Caco-2 (cell line): ENCODE data around the gene FAM118B. TPM values are rescaled to one million over a fixed set of nuclear protein-coding genes. Genes with fewer than 3 reads are reported as not detected.

Experiments used
- BruUV-seq: library from RNA; stranded (reverse); fragments of 400-500 nt; replicated peaks from 2 replicates; lab custom pipeline; 2021; lab: Mats Ljungman, UMichigan
- CTCF ChIA-PET: fragments of 300-600 bp; sonication (Branson Sonifier 250); formaldehyde crosslinking; loops from one replicate; lab custom pipeline; 2022; ENCODE audit warnings: antibody characterized with exemption; lab: Charles Lee
- POLR2A ChIA-PET: fragments of 300-600 bp; sonication (Branson Sonifier 250); formaldehyde crosslinking; loops from one replicate; lab custom pipeline; 2022; ENCODE audit warnings: antibody characterized with exemption; lab: Charles Lee
- DNase-seq, 2 experiments: peaks; one replicate each; pipeline versions ENCODE4 v3.0.0 to v3.0.0-alpha.2; 2020 to 2022
- H3K27me3 ChIP-seq: replicated peaks from 2 replicates; pipeline ENCODE4 v1.6.0; 2011; ENCODE audit warnings: low read length; ENCODE audit not compliant: control insufficient read depth, insufficient read depth
- H3K36me3 ChIP-seq: 2 replicates; pipeline ENCODE4 v1.5.1; 2011; ENCODE audit warnings: low read length; ENCODE audit not compliant: control insufficient read depth, insufficient read depth
- H3K4me1 ChIP-seq: fragments of 250-450 bp; sonication (Bioruptor Pico); 2 replicates; pipeline ENCODE4 v1.5.1; 2020; ENCODE audit warnings: mild to moderate bottlenecking
- H3K4me3 ChIP-seq: 2 replicates; pipeline ENCODE4 v1.5.1; 2011; ENCODE audit warnings: low read depth, mild to moderate bottlenecking, control low read depth, low read length
- H3K9me3 ChIP-seq: fragments of 250-450 bp; sonication (Bioruptor Pico); 2 replicates; pipeline ENCODE4 v1.5.1; 2020; ENCODE audit warnings: mild to moderate bottlenecking, moderate library complexity
- H3K27ac Mint-ChIP-seq: one replicate; pipeline ENCODE4 v1.8.0; 2022; ENCODE audit warnings: mixed read lengths; ENCODE audit not compliant: unreplicated experiment
- H3K27me3 Mint-ChIP-seq: one replicate; pipeline ENCODE4 v1.8.0; 2022; ENCODE audit warnings: mixed read lengths; ENCODE audit not compliant: insufficient read depth, unreplicated experiment
- H3K36me3 Mint-ChIP-seq: one replicate; pipeline ENCODE4 v1.8.0; 2022; ENCODE audit warnings: mild to moderate bottlenecking, mixed read lengths; ENCODE audit not compliant: insufficient read depth, unreplicated experiment
- H3K4me1 Mint-ChIP-seq: one replicate; pipeline ENCODE4 v1.8.0; 2022; ENCODE audit warnings: low read depth, mixed read lengths; ENCODE audit not compliant: unreplicated experiment
- H3K4me3 Mint-ChIP-seq: one replicate; pipeline ENCODE4 v1.8.0; 2022; ENCODE audit warnings: mild to moderate bottlenecking, moderate library complexity, mixed read lengths; ENCODE audit not compliant: unreplicated experiment
- H3K9me3 Mint-ChIP-seq: one replicate; pipeline ENCODE4 v1.8.0; 2022; ENCODE audit warnings: mixed read lengths; ENCODE audit not compliant: unreplicated experiment
- CTCF ChIP-seq, 2 experiments: fragments of 200-600 bp in 1 of 2; IDR thresholded peaks; 1 replicate in 1 of 2; 2 replicates in 1 of 2; pipeline versions ENCODE4 v1.5.1 to v1.8.0; 2011 to 2022; ENCODE audit warnings: antibody characterized with exemption in 1 of 2, control low read depth in 1 of 2, inconsistent platforms in 1 of 2, low read depth in 1 of 2, low read length in 1 of 2, mild to moderate bottlenecking in 1 of 2, moderate library complexity in 1 of 2; ENCODE audit not compliant: insufficient read depth in 1 of 2, severe bottlenecking in 1 of 2, unreplicated experiment in 1 of 2
- intact Hi-C: fragments of 100-400 bp; cut with micrococcal nuclease; formaldehyde crosslinking; loops from one replicate; pipeline ENCODE4 v1.10.0; 2022; ENCODE audit not compliant: unreplicated experiment
- total RNA-seq: library from RNA; stranded (reverse); gene quantifications from 2 replicates; pipeline ENCODE4 v1.2.3, GENCODE V29; 2022

Gene FAM118B
- total RNA-seq, 1 experiment from 2014 or later, result 36.5 TPM

DNA sequence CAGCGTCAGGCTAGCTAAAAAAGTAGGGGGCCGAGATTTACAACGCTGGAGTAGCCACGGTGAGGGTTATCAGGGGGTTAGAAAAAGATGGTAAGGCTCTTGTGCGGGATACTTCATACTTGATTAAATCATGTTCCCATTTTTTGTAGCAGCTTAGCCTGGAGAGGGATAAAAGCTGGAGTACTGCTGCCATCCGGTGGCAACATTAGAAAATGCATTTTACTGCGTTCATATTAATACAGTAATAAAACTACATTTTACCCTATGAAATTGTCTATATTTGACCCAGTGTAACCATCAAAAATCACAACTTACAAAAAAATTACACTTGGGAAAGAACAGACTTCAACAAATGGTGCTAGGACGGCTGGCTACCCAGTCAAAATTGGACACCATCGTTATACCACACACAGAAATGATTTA, 17.4 kb upstream of the FAM118B start:
- BruUV-seq, result no TSS peak
- intact Hi-C loops, result loop anchor here (1.0 to 2.0 kb wide), 5 partner anchors 53 to 271 kb away; no protein-coding TSS in a partner anchor
- Mint-ChIP-seq H3K27me3 (no peaks in the 10 kb centered on the region), H3K27ac (no peak overlapping the region), H3K4me3 (no peak overlapping the region), H3K4me1 (no peaks in the 10 kb centered on the region), H3K36me3 (peaks cover 47% of the 10 kb centered on the region), H3K9me3 (peaks cover 12% of the 10 kb centered on the region)
- Histone ChIP-seq H3K9me3 (0 out of 2 replicates have a peak, but pooled peaks cover 11% of the 10 kb centered on the region), H3K27me3 (no peaks in the 10 kb centered on the region), H3K4me3 (no peak overlapping the region), H3K4me1 (no peaks in the 10 kb centered on the region), H3K36me3 (peaks cover 22% of the 10 kb centered on the region)
- ChIA-PET CTCF (interaction anchor here (0.6 to 2.9 kb wide), 21 partner anchors 17 to 669 kb away, joined by 3 to 31 read pairs (median 4); partner anchors contain the start of genes CDON, FAM118B, HYLS1 and RPUSD4), POLR2A (no interaction called here)
- peak; percentile 77 to 97 for TF ChIP-seq CTCF (IDR thresholded peaks at IDR 0.05; ENCODE audit: insufficient read depth in 1 of 2, low read depth in 1 of 2, low read length in 1 of 2, severe bottlenecking in 1 of 2, unreplicated experiment in 1 of 2)
- peak in 1 of 2 experiments; percentile 71 for DNase-seq

- Mint-ChIP-seq H3K4me3 (no peak overlapping the region), H3K27me3 (no peaks in the 10 kb centered on the region), H3K4me1 (no peaks in the 10 kb centered on the region), H3K9me3 (peaks cover 12% of the 10 kb centered on the region), H3K36me3 (peaks cover 54% of the 10 kb centered on the region), H3K27ac (no peak overlapping the region)
- Histone ChIP-seq H3K27me3 (no peaks in the 10 kb centered on the region), H3K36me3 (peaks cover 22% of the 10 kb centered on the region), H3K4me3 (no peak overlapping the region), H3K4me1 (no peaks in the 10 kb centered on the region), H3K9me3 (0 out of 2 replicates have a peak, but pooled peaks cover 11% of the 10 kb centered on the region)
- ChIA-PET CTCF (interaction anchor here (2.9 kb wide), 1 partner anchor 254 kb away, joined by 31 read pairs; no protein-coding TSS in a partner anchor), POLR2A (interaction anchor here (0.7 kb wide), 1 partner anchor 256 kb away, joined by 3 read pairs; no protein-coding TSS in a partner anchor)
- no TSS peak for BruUV-seq
- no peak for DNase-seq
- intact Hi-C loops, result loop anchor here (2.0 kb wide), 1 partner anchor 110 kb away; no protein-coding TSS in a partner anchor
- TF ChIP-seq CTCF (IDR thresholded peaks at IDR 0.05; ENCODE audit: insufficient read depth in 1 of 2, low read depth in 1 of 2, low read length in 1 of 2, severe bottlenecking in 1 of 2, unreplicated experiment in 1 of 2), result no peak
Measured at GRCh38 chr11:126195119-126195518, 16.5 kb upstream of the FAM118B start.

GRCh38 chr11:126197277-126197939, 14.2 kb upstream of the FAM118B start:
- intact Hi-C loops, result no loop called here
- Mint-ChIP-seq H3K4me1 (no peaks in the 10 kb centered on the region), H3K36me3 (peaks cover 69% of the 10 kb centered on the region), H3K27ac (no peak overlapping the region), H3K27me3 (no peaks in the 10 kb centered on the region), H3K4me3 (no peak overlapping the region), H3K9me3 (peaks cover 12% of the 10 kb centered on the region)
- CTCF ChIA-PET, result interaction anchor here (0.5 to 0.6 kb wide), 2 partner anchors 17 to 136 kb away, joined by 3 to 6 read pairs; no protein-coding TSS in a partner anchor
- Histone ChIP-seq H3K36me3 (peaks cover 20% of the 10 kb centered on the region), H3K27me3 (no peaks in the 10 kb centered on the region), H3K4me1 (no peaks in the 10 kb centered on the region), H3K9me3 (0 out of 2 replicates have a peak, but pooled peaks cover 11% of the 10 kb centered on the region), H3K4me3 (no peak overlapping the region)
- BruUV-seq, result no TSS peak
- DNase-seq, result no peak
- POLR2A ChIA-PET, result no interaction called here
- TF ChIP-seq CTCF (IDR thresholded peaks at IDR 0.05; ENCODE audit: insufficient read depth in 1 of 2, low read depth in 1 of 2, low read length in 1 of 2, severe bottlenecking in 1 of 2, unreplicated experiment in 1 of 2), result no peak
